H7 (cell line): ENCODE results near the gene TADA2B. TPM values are rescaled to one million over a fixed set of nuclear protein-coding genes. Genes with fewer than 3 reads are reported as not detected.
A peak's percentile ranks its signal among the peaks of the same experiment; 100 is the strongest.

Experiments
- DNase-seq: peaks from one replicate; pipeline ENCODE4 v3.0.0; 2012
- H3K27me3 ChIP-seq: 2 replicates; pipeline ENCODE4 v1.6.0; 2011; ENCODE audit warnings: mild to moderate bottlenecking, low read length; ENCODE audit not compliant: control insufficient read depth, insufficient read depth
- H3K36me3 ChIP-seq: replicated peaks from 2 replicates; pipeline ENCODE4 v1.5.1; 2011; ENCODE audit warnings: low read length; ENCODE audit not compliant: control insufficient read depth, insufficient read depth
- H3K4me3 ChIP-seq: 2 replicates; pipeline ENCODE4 v1.5.1; 2011; ENCODE audit warnings: low read depth, mild to moderate bottlenecking, control low read depth, low read length, moderate library complexity; ENCODE audit not compliant: insufficient read depth
- total RNA-seq: library from RNA; depleted of rRNA; stranded (reverse); fragments of >200 nt; shearing (Covaris generic); gene quantifications from 2 replicates; pipeline ENCODE4 v1.2.3, GENCODE V29; 2014; rRNA removed

TADA2B gene, protein sequence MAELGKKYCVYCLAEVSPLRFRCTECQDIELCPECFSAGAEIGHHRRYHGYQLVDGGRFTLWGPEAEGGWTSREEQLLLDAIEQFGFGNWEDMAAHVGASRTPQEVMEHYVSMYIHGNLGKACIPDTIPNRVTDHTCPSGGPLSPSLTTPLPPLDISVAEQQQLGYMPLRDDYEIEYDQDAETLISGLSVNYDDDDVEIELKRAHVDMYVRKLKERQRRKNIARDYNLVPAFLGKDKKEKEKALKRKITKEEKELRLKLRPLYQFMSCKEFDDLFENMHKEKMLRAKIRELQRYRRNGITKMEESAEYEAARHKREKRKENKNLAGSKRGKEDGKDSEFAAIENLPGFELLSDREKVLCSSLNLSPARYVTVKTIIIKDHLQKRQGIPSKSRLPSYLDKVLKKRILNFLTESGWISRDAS
- 14.0 TPM in 2 replicates for total RNA-seq

DNA sequence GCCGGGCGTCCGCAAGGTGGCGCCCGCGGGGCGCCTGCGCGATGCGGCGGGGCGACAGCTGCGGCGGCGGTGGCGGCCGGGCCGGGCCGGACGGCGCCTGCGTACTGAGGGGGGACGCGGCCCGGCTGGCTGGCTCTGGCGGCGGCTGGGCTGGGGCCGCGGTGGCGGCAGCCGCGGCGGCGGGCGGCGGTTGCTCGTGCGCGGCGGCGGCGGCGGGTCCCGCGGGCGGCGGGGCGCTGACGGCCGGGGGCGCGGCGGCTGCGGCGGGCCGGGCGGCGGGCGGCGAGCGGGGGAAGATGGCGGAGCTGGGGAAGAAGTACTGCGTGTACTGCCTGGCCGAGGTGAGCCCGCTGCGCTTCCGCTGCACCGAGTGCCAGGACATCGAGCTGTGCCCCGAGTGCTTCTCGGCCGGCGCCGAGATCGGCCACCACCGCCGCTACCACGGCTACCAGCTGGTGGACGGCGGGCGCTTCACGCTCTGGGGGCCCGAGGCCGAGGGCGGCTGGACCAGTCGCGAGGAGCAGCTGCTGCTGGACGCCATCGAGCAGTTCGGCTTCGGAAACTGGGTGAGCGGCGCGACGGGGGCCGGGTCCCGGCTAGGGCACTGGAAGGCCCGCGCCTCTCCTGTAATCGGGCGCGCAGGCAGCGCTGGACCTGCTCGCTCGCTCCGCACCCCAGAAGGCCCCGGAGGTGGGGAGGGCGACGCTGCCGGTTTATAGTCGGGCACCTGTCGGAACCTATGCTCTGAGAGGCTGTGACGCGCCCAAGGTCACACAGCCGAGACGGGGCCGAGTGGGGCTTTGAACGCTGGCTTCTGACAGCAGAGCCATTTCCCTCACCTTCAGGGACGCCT is at the start of gene TADA2B:
Gene TADA2B, plus strand, starts transcription at position 89 of the 853 bp plus-strand sequence. Its CDS starts 208 bp downstream, at position 297.
- DNase-seq: peak; percentile 85

DNA sequence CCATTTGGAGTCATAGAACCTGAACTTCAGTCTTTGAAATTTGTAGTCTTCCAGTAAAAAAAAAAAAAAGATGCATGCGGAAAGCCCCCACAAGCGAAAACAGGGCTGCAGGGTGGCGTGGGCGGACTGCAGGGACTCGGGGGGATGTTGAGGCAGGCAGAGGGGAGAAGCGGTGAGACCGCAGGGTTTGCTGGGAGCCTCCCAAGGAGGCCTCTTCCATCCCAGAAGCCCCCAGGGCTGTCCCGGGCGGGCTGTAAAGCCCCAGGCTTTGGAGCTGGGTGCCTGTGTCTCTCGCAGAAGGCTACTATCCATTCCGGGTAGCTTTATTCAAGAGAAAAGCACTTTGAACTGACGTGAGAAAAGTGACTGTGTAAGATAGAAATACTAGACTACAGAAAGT is 46.7 kb upstream of the TADA2B start:
- H3K36me3 ChIP-seq: peaks cover 31% of the 10 kb centered on the region
- H3K4me3 ChIP-seq: no peak overlapping the region
- H3K27me3 ChIP-seq: no peaks in the 10 kb centered on the region
- DNase-seq: no peak

More for the DNA sequence above, at the start of gene TADA2B:
- Histone ChIP-seq H3K4me3 (peak within 1 kb of the TSS; percentile 93), H3K27me3 (peaks cover 20% of the 10 kb centered on the region), H3K36me3 (no peaks in the 10 kb centered on the region)

DNA sequence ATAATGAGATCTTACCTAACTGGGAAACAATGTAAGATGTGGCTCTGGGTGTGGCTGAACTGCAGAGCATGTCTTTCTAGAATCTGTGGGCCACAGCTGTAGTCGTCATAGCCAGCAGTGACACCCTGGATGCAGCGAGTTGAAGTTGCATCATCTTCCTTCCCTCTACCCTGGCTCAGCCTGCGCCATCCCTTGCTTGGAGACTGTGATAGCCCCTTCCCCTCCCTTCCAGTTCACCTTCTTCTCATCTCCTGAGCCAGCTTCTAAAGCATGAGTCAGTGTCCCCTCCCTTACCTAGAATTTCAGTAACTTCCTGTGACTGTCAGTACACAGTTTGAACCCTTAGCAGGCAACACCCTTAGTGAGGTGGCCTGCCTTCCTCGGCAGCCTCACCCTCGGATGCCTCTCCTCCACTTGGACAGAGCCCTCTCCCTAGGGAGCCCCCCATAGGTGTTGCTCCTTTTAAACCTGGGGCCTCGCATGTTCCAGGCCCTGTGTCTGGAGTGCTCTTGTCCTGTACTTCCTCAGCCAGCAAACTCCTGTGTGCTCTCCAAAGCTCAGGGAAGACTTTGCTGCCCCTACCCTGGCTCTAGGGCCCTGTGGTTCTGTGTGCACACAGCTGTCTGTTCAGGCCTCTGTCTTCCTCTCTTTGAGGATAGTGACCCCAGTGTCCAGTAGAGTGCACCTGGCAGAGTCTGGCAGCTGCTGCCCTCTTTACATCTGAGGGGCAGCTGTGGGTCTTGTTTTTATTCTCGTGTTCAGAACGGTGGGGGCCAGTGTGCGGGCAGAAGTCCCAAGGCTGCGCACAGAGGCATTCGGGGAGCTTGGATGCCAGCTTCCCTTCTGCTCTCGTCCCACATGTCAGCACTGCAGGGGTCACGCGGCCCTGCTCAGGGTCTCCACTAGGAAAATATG is 43.7 kb upstream of the TADA2B start:
- Histone ChIP-seq H3K4me3 (no peak overlapping the region), H3K27me3 (no peaks in the 10 kb centered on the region), H3K36me3 (peaks cover 38% of the 10 kb centered on the region)
- DNase-seq: peak; percentile 13

DNA sequence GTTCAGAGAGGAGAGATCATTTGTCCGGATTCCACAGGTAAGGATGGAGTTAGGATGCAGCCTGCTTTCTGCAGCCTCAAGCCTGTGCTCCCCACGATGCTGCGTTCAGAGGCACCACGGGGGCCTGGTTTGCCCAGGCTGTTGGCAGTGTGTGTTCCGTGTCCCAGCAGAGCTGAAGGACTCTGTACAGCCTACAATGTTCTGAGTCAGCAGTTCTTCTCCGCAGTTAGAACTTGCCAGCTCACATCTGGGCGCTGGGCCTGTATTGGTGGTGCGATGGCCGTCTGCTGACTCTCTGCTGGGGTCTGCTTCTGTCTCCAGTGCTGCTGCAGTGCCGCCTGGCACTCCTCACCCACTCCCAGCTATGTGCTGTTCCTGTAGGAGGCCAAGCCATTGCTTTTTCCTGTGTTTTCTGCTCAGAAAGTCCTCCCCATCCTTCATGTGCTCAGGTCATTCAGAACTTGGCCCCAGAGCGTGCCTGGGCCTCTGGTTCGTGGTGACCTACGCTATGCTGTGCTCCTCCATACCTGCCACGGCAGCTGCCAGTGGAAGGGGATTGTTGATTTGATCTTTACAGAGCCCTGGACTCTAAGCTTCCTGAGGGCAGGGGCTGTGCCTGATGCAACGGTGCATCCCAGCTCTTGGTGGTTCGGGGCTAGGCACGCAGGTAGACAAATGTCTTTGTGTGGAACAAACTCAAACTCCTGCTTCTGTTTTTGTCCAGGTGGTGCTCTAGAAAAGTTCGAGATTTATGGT is 42.6 kb upstream of the TADA2B start:
- H3K27me3 ChIP-seq: no peaks in the 10 kb centered on the region
- peaks cover 36% of the 10 kb centered on the region for H3K36me3 ChIP-seq
- peak; percentile 13 for DNase-seq
- H3K4me3 ChIP-seq: no peak overlapping the region

DNA sequence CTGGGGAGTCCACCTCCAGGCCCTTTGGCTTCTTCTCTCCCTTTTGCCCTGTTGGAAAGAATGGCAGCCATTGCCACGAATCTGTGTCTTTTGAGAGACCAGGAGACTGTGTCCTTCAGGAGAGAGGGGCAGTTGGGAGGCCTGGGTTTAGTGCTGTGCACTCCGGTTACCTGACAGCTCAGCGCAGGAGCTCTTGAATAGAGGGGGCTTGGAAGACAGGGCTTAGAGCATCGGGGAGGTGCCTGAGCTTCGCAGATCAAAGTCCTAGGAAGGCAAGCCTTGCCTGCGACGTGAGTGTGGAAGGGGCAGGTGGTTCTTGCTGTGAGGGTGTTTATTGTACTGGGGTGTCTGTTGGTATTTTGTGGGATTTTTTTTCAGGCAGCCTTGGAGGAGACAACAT is 41.9 kb upstream of the TADA2B start:
- Histone ChIP-seq H3K4me3 (no peak overlapping the region), H3K36me3 (peaks cover 33% of the 10 kb centered on the region), H3K27me3 (no peaks in the 10 kb centered on the region)
- peak; percentile 10 for DNase-seq

DNA sequence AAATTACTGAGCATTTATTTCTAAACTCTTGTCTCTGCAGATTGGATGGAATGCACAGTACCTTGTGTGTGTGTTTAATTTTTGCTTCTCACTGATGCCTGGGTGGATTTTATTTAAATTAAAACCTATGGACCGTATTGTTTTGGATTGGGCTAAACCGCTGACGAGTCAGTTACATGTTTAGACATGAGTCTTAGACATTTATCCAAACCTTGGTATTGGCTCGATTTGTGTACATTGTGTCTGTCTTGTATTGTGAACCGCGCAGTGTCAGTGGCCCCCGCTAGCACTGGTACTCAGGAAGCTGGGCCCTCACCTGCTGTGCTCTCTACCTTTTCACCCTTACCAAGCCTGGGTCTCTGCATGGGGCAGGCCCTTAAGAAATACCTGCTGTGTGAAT is 40.8 kb upstream of the TADA2B start:
- Histone ChIP-seq H3K36me3 (peaks cover 30% of the 10 kb centered on the region), H3K27me3 (no peaks in the 10 kb centered on the region), H3K4me3 (no peak overlapping the region)
- DNase-seq: peak; percentile 8

DNA sequence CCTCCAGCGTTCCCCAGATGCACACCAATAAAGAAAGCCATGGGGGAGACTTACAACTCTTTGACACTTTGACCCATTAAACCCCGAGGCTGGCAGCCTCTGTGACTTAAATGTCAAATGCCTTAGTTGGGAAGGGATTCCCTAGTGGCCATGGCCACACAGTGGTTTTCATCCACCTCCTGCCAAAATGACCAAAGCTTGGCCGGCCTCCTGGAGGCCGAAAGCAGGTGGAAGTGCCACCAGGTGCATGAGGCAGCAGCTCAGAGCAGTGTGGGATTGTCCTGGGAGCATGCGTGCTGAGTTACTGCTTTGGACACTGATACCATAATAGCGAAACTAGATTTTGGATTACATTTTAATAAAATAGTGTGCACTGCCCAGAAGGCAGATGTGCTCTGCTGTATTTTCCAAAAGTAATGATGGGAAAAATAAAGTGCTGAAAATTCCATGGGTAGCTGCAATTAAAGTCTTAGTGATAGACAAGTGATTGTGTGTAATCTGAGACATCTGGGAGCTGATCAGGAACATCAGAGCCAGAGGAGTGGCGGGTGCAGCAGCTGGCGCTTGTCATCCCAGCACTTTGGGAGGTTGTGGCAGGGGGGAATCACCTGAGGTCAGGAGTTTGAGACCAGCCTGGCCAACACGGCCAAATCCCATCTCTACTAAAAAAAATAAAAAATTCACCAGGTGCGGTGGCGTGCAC is 39.8 kb upstream of the TADA2B start:
- Histone ChIP-seq H3K27me3 (no peaks in the 10 kb centered on the region), H3K4me3 (no peak overlapping the region), H3K36me3 (peaks cover 30% of the 10 kb centered on the region)
- DNase-seq: peak; percentile 30

DNA sequence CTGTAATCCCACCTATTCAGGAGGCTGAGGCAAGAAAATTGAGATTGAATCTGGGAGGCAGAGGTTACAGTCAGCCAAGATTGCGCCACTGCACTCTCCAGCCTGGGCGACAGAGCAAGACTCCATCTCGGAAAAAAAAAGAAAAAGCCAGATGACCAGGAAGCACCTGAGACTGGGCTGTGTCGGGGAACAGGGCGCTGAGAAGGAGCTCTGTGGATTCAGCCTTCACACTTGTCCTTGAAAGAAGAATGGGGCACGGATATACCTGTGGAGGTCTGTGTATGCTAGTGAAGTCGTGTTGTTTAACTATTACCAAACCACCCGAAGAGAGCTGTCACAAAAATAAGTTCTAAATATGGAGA is 39.3 kb upstream of the TADA2B start:
- H3K36me3 ChIP-seq: peaks cover 29% of the 10 kb centered on the region
- H3K27me3 ChIP-seq: no peaks in the 10 kb centered on the region
- DNase-seq: no peak
- no peak overlapping the region for H3K4me3 ChIP-seq

DNA sequence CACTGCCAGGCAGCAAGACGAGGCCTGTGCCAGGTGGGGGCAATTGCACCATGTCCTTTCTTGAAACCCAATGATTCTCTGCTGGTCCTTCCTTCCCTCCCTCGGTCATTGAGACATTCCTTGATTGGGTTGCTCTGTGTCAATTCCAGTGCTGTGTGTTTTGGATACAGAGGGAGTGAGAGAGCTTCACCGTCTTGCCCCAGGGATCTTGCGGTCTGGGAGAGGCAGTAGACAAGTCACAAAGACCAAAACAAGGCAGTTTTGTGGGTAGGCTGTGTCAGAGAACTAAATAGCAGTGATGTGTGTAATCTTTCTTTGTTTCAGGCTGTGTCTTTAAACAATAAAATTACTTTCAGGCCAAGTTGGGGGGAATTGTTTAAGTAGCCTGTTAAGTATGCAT is 38.8 kb upstream of the TADA2B start:
- H3K27me3 ChIP-seq: no peaks in the 10 kb centered on the region
- H3K4me3 ChIP-seq: no peak overlapping the region
- H3K36me3 ChIP-seq: peaks cover 25% of the 10 kb centered on the region
- DNase-seq: peak; percentile 9

DNA sequence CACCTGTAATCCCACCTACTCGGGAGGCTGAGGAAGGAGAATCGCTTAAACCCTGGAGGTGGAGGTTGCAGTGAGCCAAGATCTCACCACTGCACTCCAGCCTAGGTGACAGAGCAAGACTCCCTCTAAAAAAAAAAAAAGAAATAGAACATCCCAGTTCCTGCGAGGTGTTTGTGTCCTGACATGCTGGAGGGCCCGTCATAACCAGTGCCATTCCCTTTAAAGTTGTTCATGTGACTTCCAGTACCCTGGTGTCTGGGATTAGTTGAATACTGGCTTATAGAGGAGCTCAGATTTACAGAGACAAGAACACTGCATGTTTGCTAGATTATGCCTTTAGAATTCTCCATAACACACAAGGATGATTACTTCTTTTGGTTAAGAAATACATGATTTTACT is 37.6 kb upstream of the TADA2B start:
- no peak for DNase-seq

DNA sequence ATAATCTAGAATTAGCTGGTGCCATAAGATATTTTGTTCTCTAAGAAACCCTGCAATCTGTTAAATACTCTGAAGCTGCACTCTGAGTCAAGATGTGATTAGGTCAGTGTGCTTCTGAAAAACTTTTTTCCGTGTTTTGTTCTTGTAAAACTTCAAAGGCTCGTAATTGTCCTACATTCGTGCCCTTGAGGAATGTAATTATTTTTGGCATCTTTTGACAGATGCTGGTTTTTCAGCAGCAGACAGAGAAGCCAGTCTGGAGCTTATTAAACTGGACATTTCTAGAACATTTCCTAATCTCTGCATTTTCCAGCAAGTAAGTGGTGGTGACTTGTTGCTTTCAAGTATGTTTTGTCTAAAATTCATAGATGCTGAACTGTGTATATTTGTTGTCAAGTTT is 36.8 kb upstream of the TADA2B start:
- no peak overlapping the region for H3K4me3 ChIP-seq
- DNase-seq: no peak
- H3K36me3 ChIP-seq: peaks cover 17% of the 10 kb centered on the region

More for the DNA sequence above, 37.6 kb upstream of the TADA2B start:
- Histone ChIP-seq H3K27me3 (no peaks in the 10 kb centered on the region), H3K4me3 (no peak overlapping the region), H3K36me3 (peaks cover 20% of the 10 kb centered on the region)

DNA sequence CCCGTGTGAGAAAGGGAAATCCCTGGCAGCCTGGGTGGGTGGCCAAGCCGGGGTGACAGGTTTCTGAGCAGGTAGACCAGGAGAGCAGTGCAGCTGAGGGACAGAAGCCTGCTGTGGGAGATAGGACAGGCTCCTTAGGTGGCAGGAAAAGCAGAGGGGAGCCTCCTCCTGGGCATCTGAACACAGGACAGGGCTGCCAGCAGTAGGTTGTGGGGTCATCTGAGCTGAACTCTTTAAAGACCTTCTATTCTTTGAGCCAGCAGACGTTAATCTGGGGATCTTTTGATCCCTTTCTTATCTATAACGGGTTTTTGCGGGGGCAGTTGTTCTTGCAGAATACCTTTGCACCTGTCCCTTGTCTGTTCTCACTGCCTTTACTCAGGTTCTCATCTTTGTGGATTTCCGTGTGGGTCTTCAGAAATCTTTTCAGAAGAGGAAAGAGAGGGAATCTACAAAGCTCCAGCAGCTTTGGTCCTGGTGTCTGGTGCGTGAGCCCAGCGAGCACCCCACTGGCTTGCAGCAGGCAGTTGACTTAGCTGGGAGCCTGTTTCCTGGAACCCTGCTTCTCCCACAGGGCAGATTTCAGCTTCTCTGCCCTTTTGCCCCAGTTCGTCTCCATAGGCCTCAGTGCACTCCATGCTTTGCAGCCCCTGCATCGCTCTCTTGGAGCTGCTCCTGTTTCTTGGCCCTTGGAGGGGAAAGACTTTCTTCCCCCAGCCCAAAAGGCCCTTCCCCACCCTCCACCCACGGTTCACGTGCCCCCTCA is 35.8 kb upstream of the TADA2B start:
- DNase-seq: peak; percentile 65

More for the DNA sequence above, 36.8 kb upstream of the TADA2B start:
- no peaks in the 10 kb centered on the region for H3K27me3 ChIP-seq

More for the DNA sequence above, 35.8 kb upstream of the TADA2B start:
- no peaks in the 10 kb centered on the region for H3K27me3 ChIP-seq
- peaks cover 14% of the 10 kb centered on the region for H3K36me3 ChIP-seq
- no peak overlapping the region for H3K4me3 ChIP-seq
